CD4-positive, alpha-beta T cell treated with Interleukin-6 at 100 ng/mL for 8 hours (primary cell): Measurements from ENCODE around the gene SPAG16.

Experiments used
- DNase-seq: peaks from one replicate; pipeline ENCODE4 v3.0.0-alpha.2; 2020; ENCODE audit warnings: mixed read lengths, low spot score

Gene SPAG16

DNA sequence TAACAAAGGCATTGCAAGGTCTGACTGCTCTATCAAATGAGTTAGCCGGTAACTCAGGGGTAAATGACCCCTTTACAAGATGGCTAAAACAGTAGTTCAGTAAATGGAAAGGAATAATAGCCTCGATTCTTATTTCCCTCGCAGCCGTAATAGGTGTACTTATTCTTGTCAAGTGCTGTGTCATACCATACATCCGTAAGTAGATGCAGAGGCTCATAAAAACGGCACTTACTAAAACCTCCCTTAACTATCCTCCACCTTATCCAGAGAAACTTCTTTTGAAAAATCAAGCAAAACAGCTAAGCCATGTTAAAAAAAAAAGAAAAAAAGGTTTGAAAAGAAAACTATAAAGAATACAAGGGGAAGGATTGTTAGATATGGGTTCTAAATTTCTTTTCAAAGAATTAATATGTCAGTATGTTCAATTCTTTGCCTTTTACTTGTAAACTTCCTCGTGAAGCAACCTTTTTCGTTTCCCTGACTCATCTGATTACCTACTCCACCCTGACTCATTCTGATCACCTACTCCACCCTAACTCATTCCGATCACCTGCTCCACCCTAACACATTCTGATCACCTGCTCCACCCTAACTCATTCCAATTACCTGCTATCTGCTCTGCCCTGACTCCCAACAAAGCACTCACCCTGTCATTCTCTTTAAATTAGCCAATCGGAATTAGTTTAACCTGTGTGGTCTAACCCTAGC is 127.5 kb downstream of the SPAG16 start:
- DNase-seq = no peak

- DNase-seq = no peak
Observed at GRCh38 chr2:213415093-213415492, 130.8 kb downstream of the SPAG16 start.

- no peak for DNase-seq
Observed at GRCh38 chr2:213416832-213417231, 132.6 kb downstream of the SPAG16 start.

DNA sequence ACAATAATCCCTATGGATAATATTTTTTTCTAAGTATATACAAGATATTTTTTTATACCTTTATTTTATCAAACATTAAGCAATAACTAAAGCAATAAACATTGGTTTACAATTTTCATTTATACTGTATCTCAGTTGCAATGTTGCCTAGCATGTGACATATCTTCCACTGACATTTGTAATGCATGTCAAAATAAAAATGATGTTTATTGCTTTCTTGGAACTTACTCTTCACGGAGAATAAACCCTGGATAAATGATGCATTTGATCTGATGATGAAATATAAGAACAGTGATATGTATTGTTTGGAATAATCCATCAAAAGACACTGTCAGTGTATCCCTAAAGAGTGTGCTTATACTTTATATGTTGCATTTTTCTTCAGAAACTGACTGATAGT is 135.7 kb downstream of the SPAG16 start:
- DNase-seq = no peak

GRCh38 chr2:213420828-213421385 is 136.6 kb downstream of the SPAG16 start:
- no peak for DNase-seq

GRCh38 chr2:213422211-213422610 is 137.9 kb downstream of the SPAG16 start:
- DNase-seq = no peak

- no peak for DNase-seq
Observed at GRCh38 chr2:213425618-213426017, 141.4 kb downstream of the SPAG16 start.

DNA sequence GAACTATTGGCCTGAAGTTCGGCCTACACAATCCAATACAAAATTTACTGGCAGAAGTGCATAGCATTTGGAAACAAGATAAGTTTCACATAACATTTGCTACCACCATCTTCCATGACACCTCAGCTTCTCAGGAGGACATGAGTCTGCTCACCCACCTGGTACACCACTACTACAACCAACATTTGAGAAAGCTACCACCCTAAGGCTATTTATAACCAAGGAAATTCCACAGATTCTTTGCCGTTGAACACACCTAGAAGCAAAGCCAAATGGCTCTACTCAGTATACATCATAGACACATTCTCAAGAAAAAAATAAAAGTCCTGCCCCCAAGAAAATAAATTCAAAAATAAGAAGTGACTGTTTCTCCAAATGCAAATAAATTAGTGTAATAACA is 145.3 kb downstream of the SPAG16 start:
- no peak for DNase-seq

- DNase-seq = no peak
Observed at GRCh38 chr2:213443921-213444320, 159.7 kb downstream of the SPAG16 start.

DNA sequence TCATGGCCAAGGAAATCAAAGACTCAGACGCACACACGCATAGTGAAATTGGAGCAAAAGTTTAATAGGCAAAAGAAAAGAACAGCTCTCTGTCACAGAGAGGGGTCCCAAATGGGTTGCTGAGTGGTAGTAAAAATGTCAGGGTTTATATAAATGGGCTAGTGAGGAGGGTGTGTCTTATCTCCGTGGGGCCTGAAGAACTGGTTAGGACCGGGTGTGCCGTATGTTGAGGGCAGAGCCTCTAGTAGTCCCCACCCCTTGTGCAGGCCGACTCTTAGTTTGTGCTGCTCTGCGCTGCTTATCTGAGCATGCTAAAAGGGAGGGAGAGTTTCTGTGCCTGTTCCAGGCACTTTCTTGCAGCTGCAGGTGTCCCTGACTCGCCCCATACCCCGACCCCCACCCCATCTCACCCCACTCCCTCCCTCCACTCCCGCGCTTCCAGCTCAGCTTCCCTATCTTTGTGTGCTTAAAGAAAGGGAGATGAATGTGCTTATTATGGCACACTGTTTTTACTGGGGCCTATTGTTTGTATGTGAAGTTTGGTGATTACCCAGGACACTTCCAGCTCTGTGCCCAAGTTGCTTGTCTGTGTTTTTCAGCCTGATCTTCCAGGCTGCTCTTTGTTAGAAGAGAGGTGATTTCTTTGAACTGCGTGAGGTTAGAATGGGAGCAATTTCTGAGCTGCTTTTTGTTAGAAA is 167.4 kb downstream of the SPAG16 start:
- no peak for DNase-seq

DNA sequence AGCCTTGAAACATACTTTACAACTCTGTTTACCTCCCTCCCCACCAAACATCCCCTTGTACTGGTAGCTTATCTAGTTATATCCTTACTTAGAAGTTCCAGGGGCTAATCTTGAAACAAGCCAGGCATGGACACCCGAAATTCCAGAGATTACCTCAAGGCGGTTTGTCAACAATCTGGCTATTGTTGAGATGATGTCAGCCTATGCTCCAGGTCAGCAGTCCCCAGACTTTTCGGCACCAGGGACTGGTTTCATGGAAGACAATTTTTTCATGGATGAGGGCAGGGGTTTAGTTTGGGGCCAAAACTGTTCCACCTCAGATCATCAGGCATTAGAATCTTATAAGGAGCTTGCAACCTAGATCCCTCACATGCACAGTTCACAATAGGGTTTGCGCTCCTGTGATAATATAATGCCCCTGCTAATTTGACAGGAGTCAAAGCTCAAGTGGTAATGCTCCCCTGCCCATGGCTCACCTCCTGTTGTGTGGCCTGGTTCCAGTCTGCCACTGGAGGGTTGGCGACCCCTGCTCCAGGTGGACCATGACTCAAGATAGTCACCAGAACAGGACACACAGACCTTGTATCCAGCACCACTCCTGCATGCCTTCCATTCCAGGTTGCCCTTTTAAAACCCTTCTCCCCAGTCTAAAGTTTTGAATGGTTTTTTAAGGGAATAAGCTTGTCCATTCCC is 171.2 kb downstream of the SPAG16 start:
- no peak for DNase-seq

- DNase-seq = no peak
Observed at GRCh38 chr2:213475433-213475832, 191.2 kb downstream of the SPAG16 start.

DNA sequence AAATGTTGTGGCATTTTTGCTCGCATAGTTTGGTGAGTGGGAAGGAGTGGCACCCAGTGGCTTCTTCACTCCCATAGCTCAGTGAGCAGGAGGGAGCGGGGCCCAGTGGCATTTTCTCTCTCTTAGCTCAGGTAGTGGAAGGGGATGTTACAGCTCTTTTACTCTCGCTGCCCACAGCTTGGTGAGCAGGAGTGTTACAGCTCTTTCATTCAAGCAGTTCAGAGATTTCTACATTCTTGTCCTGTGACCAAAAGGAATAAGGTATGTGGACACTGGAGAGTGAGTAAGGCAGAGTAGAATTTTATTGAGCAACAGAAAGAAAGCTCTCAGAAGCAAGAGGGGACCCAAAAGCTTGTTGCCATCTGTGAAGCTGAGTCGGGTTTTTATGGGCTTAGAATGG is 192.4 kb downstream of the SPAG16 start:
- no peak for DNase-seq

- no peak for DNase-seq
Observed at GRCh38 chr2:213490087-213490486, 205.8 kb downstream of the SPAG16 start.

DNA sequence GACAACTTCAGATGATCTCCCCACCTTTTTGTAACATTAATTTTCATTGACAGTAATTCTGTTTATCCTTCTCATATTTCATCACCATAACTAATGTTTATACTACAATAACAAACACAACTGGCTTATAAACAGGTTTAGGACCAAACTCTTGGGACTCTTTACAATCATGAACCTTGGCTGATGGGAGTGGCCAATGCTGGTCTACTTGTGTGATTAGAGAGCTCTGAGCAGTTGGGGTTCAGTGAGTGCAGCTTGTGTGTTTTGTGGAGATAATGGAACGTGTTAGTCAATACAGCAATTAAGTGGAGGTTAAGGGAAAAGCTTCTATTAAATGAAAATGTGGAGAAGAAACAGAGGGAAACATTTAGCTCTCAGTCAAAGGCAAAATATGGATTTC is 207.1 kb downstream of the SPAG16 start:
- no peak for DNase-seq

- DNase-seq = no peak
Observed at GRCh38 chr2:213496226-213496625, 212.0 kb downstream of the SPAG16 start.

- no peak for DNase-seq
Observed at GRCh38 chr2:213500881-213501280, 216.6 kb downstream of the SPAG16 start.

DNA sequence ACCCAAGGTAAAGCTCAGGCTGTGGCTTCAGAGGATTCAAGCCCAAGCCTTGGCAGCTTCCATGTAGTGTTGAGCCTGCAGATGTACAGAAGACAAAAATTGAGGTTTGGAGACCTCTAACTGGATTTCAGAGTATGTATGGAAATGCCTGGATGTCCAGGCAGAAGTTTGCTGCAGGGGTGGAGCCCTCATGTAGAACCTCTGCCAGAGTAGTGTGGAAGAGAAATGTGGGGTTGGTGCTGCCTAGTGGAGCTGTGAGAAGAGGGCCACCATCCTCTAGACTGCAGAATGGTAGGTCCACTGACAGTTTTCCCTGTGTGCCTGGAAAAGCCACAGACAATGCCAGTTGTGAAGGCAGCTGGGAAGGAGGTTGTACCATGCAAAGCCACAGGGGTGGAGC is 239.9 kb downstream of the SPAG16 start:
- DNase-seq = no peak

DNA sequence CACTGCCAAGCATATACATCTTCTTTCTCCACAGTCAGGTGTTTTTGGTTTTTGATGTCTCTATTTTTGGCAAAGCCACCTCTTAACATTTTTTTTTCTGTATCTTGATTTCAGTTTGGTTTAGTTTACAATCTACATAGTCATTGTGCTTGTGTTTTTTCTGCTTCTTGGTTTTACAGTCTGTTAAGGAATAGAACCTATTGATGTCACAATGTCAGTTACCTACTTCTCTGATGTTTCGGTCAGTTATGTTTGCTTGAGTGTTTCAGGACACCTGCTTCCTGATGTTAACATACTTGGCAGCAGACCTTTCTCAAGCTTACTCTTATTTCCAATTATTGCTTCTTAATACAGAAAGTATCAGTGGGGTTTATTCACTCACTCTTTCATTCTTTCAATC is 253.3 kb downstream of the SPAG16 start:
- DNase-seq = no peak

DNA sequence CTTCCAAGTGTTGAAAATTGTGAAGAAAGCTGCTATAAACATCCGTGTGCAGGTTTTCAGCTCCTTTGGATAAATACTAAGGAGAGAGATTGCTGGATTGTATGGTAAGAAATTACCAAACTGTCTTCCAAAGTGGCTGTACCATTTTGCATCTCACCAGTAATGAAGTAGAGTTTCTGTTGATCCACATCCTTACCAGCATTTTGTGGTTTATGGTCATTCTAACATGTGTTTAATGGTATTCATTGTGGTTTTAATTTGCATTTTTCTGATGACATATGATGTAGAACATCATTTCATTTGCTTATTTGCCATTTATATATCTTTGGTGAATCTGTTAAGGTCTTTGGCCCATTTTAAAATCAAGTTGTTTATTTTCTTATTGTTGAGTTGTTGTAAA is 260.7 kb downstream of the SPAG16 start:
- DNase-seq = no peak

DNA sequence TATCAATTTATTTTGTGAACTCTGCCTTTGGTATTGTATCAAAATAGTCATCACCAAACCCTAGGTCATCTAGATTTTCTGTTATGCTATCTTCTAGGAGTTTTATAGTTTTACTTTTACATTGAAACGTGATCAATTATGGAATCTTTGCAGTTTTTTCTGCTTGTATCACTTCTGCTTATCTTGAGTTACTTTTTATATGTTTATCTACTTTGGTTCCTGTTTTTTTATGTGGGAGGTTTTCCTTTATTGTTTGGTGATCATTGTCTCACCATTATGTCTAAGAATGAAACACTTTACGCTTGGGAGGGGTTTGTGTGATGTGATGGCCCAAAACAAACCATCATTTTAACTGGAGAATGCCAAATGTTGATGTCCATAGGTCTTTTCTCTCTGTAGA is 261.2 kb downstream of the SPAG16 start:
- no peak for DNase-seq

DNA sequence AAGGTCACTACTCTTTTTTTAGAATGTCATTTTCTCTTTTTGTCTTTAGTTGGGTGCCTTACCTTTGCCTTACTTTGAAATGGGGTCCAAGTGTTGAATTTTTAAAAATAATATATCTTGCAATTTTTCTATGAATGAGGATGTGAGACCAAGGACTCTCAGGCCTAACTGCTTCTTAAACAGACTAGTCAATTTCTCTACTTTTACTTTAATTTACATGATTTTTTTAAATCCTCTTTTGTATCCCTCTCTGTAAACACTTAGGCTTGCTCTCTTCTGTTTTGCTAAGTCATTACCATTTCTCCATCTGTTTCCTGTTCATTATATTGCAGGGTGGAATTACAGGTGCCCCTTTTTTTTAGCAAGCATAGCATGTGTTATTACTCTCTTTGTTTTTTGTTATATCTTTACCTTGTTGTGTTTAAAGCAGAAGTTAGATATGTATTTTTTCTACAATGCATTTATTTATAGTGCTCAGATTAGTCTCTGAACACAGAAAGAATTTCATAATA is 261.8 kb downstream of the SPAG16 start:
- no peak for DNase-seq

GRCh38 chr2:213551526-213551925 is 267.3 kb downstream of the SPAG16 start:
- DNase-seq = no peak
